HG02973 (cell line): ENCODE results near the gene TKT.
A peak's percentile ranks its signal among the peaks of the same experiment; 100 is the strongest.
"Not testable (repeated sequence)": the region's sequence is repeated elsewhere in the genome, so short reads cannot be mapped to it uniquely, and the experiment has no call there.

Source experiments
- ATAC-seq: cut with Tn5 transposase; IDR thresholded peaks from one replicate; pipeline ENCODE4 v1.9.1; 2021; ENCODE audit warnings: moderate library complexity; ENCODE audit not compliant: unreplicated experiment

Gene TKT

GRCh38 chr3:53255775-53256703, at the start of gene TKT:
Gene TKT, minus strand, starts transcription at chr3:53256022. Its CDS starts 80 bp downstream, at chr3:53255942.
- peak; percentile 43 for ATAC-seq

- no peak for ATAC-seq
Observed at GRCh38 chr3:53303957-53304356, 48.1 kb upstream of the TKT start.

- ATAC-seq: no peak
Observed at GRCh38 chr3:53303549-53303948, 47.7 kb upstream of the TKT start.

GRCh38 chr3:53300826-53301225, 45.0 kb upstream of the TKT start:
- ATAC-seq: no peak

GRCh38 chr3:53299611-53300023, 43.8 kb upstream of the TKT start:
- ATAC-seq: not testable (repeated sequence)

- ATAC-seq: no peak
Observed at GRCh38 chr3:53295410-53295809, 39.6 kb upstream of the TKT start.

GRCh38 chr3:53293867-53294266, 38.0 kb upstream of the TKT start:
- no peak for ATAC-seq

GRCh38 chr3:53288214-53288613, 32.4 kb upstream of the TKT start:
- no peak for ATAC-seq

GRCh38 chr3:53287131-53287629, 31.4 kb upstream of the TKT start:
- ATAC-seq: no peak

GRCh38 chr3:53286727-53287126, 30.9 kb upstream of the TKT start:
- ATAC-seq: no peak

- ATAC-seq: no peak
Observed at GRCh38 chr3:53282581-53282980, 26.8 kb upstream of the TKT start.

- ATAC-seq: no peak
Observed at GRCh38 chr3:53278667-53279066, 22.8 kb upstream of the TKT start.

GRCh38 chr3:53274938-53275605, 19.2 kb upstream of the TKT start:
- ATAC-seq: no peak

- no peak for ATAC-seq
Observed at GRCh38 chr3:53273146-53273670, 17.4 kb upstream of the TKT start.

- no peak for ATAC-seq
Observed at GRCh38 chr3:53269888-53270880, 14.4 kb upstream of the TKT start.

- ATAC-seq: not testable (repeated sequence)
Observed at GRCh38 chr3:53269193-53269592, 13.4 kb upstream of the TKT start.

- ATAC-seq: no peak
Observed at GRCh38 chr3:53267766-53268165, 11.9 kb upstream of the TKT start.

GRCh38 chr3:53264718-53265117, 8.9 kb upstream of the TKT start:
- ATAC-seq: no peak

GRCh38 chr3:53263907-53264306, 8.1 kb upstream of the TKT start:
- ATAC-seq: no peak

GRCh38 chr3:53261712-53262111, 5.9 kb upstream of the TKT start:
- ATAC-seq: no peak
